ENCODE measurements around the gene TMEM229B.

TMEM229B gene

GRCh38 chr14:67424539-67424938 lies 64.0 kb downstream of the TMEM229B start:
- no peak for DNase-seq (ENCODE audit: low read depth in 2 of 2)

GRCh38 chr14:67423424-67423823 lies 65.1 kb downstream of the TMEM229B start:
- no peak for DNase-seq (ENCODE audit: low read depth in 2 of 2)

GRCh38 chr14:67421356-67422224 lies 66.9 kb downstream of the TMEM229B start:
- DNase-seq (ENCODE audit: low read depth in 2 of 2): no peak

Measured in stimulated activated CD4-positive, alpha-beta T cell treated with anti-CD3 and anti-CD28 coated beads, Interleukin-4, amount 100 ng/mL, for 48 hours (primary cell).